K562 (cell line): ENCODE results near the gene IMP4.

Experiments
- BACH1 ChIP-seq: fragments of 200-800 bp; sonication (Bioruptor generic); IDR thresholded peaks from 2 replicates; pipeline ENCODE4 v1.6.1; 2016; ENCODE audit warnings: missing genetic modification characterization, missing compliant biosample characterization
- FOXJ3 ChIP-seq: sonication (generic); formaldehyde crosslinking; IDR thresholded peaks from 2 replicates; pipeline ENCODE4 v1.4.0; 2020; ENCODE audit warnings: mild to moderate bottlenecking, missing genetic modification reagents
- GATAD2B ChIP-seq: fragments of 450-650 bp; IDR thresholded peaks from 2 replicates; pipeline ENCODE4 v1.6.1; 2017; ENCODE audit warnings: mild to moderate bottlenecking, borderline replicate concordance
- MAX ChIP-seq: sonication (generic); formaldehyde crosslinking; IDR thresholded peaks from 2 replicates; pipeline ENCODE4 v1.9.0; 2022; ENCODE audit warnings: mild to moderate bottlenecking, missing genetic modification reagents
- NCOA2 ChIP-seq, 2 experiments: fragments of 450-650 bp; IDR thresholded peaks; 2 replicates each; pipeline ENCODE4 v1.6.1; 2018; ENCODE audit warnings: mild to moderate bottlenecking in 2 of 2, moderate library complexity in 1 of 2; ENCODE audit not compliant: partially characterized antibody in 2 of 2
- PCBP1 ChIP-seq: fragments of 200-400 bp; formaldehyde crosslinking; IDR thresholded peaks from 2 replicates; pipeline ENCODE4 v1.6.1; 2018; ENCODE audit warnings: mild to moderate bottlenecking, low read depth, low read length; ENCODE audit not compliant: poor library complexity, severe bottlenecking
- SP1 ChIP-seq: sonication (generic); formaldehyde crosslinking; IDR thresholded peaks from 2 replicates; pipeline ENCODE4 v1.8.1; 2022; ENCODE audit warnings: mild to moderate bottlenecking, missing genetic modification reagents
- SRF ChIP-seq, 2 experiments: fragments of 250-450, 450-650 bp in 1 of 2; sonication (Bioruptor Pico) in 1 of 2; sonication (generic) in 1 of 2; formaldehyde crosslinking; IDR thresholded peaks; 2 replicates each; pipeline versions ENCODE4 v1.5.0 to v1.5.1; 2020 to 2022; ENCODE audit warnings: mild to moderate bottlenecking in 1 of 2, missing genetic modification reagents in 1 of 2
- ZNF140 ChIP-seq: fragments of 250-450 bp; sonication (Bioruptor Pico); IDR thresholded peaks from 2 replicates; pipeline ENCODE4 v1.8.0; 2021; ENCODE audit warnings: moderate library complexity, mild to moderate bottlenecking, inconsistent platforms
- ZNF740 ChIP-seq, 3 experiments: fragments of 200-800 bp in 1 of 3; sonication (Bioruptor generic) in 1 of 3; sonication (generic) in 1 of 3; formaldehyde crosslinking in 1 of 3; IDR thresholded peaks; 2 replicates each; pipeline versions ENCODE4 v1.6.1 to v1.8.0; 2016 to 2022; ENCODE audit warnings: mild to moderate bottlenecking in 2 of 3, missing compliant biosample characterization in 2 of 3, missing genetic modification characterization in 2 of 3, missing genetic modification reagents in 1 of 3

- TF ChIP-seq SRF (CRISPR knock-in tag; IDR thresholded peaks at IDR 0.05) (no peak), FOXJ3 (CRISPR knock-in tag) (no peak), NCOA2 (IDR thresholded peaks at IDR 0.05; ENCODE audit: partially characterized antibody in 2 of 2) (no peak), GATAD2B (no peak), ZNF140 (CRISPR knock-in tag) (no peak), MAX (CRISPR knock-in tag) (no peak; the same call in 1 of the 2 replicates), ZNF740 (CRISPR knock-in tag; IDR thresholded peaks at IDR 0.05) (no peak), ZNF740 (tag; IDR thresholded peaks at IDR 0.05) (no peak), BACH1 (no peak), SP1 (CRISPR knock-in tag) (no peak), PCBP1 (no peak)
Measured at GRCh38 chr2:130351711-130352110, 9.0 kb downstream of the IMP4 start.
